ENCODE measurements around the gene DOCK6.

DNA sequence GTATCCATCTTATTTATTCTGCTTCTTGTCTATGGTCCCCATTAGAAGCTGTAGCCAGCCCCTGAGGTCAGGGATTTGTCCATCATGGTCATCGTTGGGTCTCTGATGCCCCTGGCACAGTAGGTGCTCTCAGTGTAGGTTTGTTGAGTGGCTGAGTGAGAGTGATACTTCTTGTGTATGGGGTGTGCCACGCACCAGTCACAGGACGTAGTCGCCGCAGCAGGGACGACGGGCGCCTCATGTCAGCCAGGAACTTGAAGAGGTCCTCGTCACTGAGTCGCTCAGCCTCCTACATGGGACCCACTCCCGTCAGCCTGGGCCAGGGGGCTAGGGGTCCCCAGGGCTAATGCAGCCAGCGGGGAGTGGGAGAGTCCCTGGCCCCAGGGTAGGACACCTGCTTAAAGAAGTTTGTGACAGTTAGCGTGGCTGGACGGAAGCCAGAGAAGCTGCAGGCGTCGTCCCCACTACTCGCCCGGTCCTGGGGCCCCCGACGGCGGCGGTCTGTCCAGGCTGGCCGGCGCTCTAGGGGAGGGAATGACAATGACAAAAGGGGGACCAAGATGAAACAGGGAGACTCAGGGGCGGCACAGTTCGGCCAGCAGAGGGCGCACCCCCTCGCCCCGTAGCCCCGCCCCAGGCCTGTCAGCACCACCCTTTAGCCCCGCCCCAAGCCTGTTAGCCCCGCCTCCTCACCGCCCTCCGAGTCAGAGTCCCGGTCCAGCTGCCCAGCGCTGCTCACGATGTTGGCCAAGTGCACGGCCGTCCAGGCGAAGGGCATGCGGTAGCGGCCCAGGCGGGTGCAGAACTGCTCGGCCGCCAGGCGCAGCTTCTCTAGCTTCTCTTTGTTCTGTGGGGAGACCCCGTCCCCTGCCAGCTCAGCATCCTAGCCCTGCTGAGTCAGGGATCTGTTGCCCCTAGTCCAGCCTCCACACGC lies 19.2 kb downstream of the DOCK6 start:
- TF ChIP-seq, protein P1, sequence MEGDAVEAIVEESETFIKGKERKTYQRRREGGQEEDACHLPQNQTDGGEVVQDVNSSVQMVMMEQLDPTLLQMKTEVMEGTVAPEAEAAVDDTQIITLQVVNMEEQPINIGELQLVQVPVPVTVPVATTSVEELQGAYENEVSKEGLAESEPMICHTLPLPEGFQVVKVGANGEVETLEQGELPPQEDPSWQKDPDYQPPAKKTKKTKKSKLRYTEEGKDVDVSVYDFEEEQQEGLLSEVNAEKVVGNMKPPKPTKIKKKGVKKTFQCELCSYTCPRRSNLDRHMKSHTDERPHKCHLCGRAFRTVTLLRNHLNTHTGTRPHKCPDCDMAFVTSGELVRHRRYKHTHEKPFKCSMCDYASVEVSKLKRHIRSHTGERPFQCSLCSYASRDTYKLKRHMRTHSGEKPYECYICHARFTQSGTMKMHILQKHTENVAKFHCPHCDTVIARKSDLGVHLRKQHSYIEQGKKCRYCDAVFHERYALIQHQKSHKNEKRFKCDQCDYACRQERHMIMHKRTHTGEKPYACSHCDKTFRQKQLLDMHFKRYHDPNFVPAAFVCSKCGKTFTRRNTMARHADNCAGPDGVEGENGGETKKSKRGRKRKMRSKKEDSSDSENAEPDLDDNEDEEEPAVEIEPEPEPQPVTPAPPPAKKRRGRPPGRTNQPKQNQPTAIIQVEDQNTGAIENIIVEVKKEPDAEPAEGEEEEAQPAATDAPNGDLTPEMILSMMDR (IDR thresholded peaks at IDR 0.05): peak; percentile 80 to 97 (median 90)
- TF ChIP-seq POLR2A (IDR thresholded peaks at IDR 0.05): peak in 1 of 2 donors; percentile 39
